Esophagus squamous epithelium (tissue), 4 donors: ENCODE measurements around the gene NAB1.
"Not testable (repeated sequence)": the region's sequence is repeated elsewhere in the genome, so short reads cannot be mapped to it uniquely, and the experiment has no call there.

Source experiments
- POLR2A ChIP-seq, 4 donors: fragments of 450-650 bp; IDR thresholded peaks; one replicate each; pipeline ENCODE4 v1.6.1; 2017; ENCODE audit warnings: antibody characterized with exemption in 4 of 4, mild to moderate bottlenecking in 4 of 4, moderate library complexity in 3 of 4
- TF ChIP-seq, protein P1 (sequence below), 6 experiments: fragments of 450-650 bp in 4 of 6; fragments of 200-600 bp in 2 of 6; sonication (generic) in 2 of 6; IDR thresholded peaks; one replicate each; pipeline ENCODE4 v1.5.1; 2016 to 2019; ENCODE audit warnings: antibody characterized with exemption in 6 of 6, mild to moderate bottlenecking in 4 of 6, moderate library complexity in 4 of 6

- TF ChIP-seq, protein P1, sequence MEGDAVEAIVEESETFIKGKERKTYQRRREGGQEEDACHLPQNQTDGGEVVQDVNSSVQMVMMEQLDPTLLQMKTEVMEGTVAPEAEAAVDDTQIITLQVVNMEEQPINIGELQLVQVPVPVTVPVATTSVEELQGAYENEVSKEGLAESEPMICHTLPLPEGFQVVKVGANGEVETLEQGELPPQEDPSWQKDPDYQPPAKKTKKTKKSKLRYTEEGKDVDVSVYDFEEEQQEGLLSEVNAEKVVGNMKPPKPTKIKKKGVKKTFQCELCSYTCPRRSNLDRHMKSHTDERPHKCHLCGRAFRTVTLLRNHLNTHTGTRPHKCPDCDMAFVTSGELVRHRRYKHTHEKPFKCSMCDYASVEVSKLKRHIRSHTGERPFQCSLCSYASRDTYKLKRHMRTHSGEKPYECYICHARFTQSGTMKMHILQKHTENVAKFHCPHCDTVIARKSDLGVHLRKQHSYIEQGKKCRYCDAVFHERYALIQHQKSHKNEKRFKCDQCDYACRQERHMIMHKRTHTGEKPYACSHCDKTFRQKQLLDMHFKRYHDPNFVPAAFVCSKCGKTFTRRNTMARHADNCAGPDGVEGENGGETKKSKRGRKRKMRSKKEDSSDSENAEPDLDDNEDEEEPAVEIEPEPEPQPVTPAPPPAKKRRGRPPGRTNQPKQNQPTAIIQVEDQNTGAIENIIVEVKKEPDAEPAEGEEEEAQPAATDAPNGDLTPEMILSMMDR (IDR thresholded peaks at IDR 0.05): not testable (repeated sequence)
- not testable (repeated sequence) for TF ChIP-seq POLR2A (IDR thresholded peaks at IDR 0.05)
Measured at GRCh38 chr2:190609397-190609796, 39.5 kb upstream of the NAB1 start.
